HUDEP-2 (cell line): ENCODE results near the gene PSMD2.

Experiments
- DNase-seq, 76 experiments: peaks; one replicate each; lab custom pipeline; 2025; ENCODE audit not compliant: unreplicated experiment in 76 of 76; lab: John Stamatoyannopoulos, UW

PSMD2 gene

DNA sequence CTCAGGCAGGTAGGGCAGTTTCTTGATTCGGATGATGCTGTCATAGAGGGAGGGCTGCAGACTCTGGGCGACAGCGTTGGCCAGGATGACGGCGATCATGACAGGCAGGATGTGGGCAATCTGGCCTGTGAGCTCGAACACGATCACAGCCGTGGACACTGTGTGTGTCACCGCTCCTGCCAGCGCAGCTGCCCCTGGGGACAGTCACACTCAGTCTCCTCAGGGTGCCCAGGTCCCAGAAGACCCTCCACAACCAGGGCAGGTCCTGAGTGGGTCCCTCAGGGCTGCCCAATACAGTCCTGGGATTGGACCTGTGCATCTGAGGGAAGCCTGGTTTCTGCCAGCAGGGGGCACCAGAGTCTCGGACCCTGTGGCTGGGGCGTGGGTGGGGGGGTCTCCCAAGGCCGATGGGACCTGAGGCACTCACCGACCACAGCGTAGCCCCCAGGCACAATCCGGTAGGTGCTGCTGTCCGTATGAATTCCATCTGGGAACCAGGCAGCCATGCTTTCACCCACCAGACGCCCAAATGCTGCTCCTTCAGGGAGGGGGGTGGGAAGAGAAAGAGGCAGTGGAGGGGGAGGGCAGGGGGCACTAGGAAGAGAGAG is 55.2 kb downstream of the PSMD2 start:
- DNase-seq = peak in 36 of 76 experiments; percentile 7 to 52 (median 28)

DNA sequence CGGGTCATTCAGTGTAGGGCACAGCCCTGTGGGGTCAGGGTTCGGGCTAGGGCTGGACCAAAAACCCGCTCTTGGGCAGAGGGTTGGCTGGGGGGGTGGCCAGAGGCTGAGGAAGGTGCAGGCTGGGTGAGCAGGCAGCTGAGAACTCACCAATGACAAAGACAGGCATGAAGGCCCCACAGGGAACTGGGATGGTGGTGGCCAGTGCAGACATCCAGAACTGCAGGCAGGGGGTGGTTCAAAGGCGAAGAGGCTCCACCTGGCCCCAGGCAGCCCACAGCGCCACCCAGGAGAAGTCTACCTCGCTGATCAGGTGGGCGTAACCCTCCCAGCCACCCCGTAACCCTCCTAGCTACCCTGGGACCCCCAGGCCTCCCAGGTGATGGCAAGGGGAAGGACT is 55.7 kb downstream of the PSMD2 start:
- DNase-seq = no peak

DNA sequence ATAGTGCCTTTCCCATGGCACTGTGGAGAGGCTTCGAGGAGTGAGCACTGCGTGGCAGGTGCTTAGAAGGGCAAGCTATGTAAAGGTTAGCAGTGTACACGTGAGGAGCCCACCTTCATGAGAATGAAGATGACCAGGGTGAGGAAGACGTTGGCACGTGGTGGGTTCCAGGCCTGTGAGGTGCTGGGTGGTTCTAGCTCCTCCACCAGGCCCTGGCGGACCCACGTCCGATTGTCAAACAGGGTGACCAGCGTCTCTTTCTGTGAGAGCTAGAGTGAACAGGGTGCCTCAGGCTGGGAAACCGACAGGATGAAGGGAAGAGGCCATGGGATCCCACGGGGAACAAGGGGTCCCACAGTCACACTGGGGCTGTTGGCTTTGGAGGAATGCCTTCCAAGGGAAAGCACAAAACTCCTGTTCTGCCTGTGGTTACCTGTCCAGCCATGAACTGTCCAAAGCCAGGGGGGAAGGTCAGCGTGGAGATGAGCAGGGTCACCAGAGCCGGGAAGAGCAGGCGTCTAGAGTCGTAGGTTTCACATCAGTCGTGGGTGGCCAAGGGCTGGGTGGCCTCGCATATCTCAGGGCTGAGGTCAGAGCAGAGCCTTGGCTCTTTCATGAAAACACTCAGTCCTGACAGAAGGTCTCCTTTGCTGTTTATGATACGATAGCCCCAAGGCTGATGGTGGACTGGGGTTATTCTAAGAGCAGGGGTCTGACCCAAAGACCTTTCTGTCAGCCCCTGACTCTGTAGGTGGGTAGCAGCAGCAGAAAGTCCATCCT is 56.4 kb downstream of the PSMD2 start:
- no peak for DNase-seq

DNA sequence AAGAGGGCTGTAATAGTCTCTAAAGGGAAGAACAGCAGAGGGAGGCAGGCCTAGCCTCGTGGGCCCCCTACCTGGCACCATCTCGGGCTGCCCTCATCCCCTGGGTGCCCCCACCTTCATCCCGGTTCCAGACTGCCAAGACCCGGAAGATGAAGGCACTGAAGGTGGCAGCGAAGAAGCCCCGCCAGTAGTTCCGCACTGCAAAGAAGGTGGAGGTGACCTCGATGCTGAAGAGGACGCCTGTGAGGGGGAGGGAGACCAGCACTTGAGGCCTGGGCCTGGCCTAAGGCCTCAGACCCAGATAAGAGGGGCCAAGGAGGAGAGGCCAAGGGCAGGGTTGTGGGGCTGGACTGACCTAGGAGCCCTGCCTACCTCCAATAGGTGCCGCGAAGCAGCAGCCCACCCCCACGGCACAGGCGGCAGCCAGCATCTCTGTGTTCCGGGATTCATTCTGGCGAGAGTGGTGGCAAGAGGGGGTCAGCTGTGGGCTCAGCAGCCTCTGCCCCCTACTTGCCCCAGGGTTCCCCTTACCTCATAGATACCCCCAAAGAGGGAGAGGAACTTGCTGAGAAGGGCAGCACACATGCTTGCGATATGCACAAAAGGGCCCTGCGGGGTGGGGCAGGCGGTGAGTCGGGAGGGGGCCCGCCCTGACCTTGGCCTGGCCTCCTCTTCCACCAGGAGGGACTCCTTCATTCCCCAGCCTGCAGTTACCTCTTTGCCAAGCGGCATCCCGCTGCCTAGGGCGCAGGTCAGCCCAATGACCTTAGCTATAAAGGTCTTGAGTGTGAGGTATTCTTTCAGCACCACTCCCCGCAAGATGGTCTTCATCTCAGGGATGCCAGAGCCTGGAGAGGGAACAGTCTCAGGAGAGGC is 58.4 kb downstream of the PSMD2 start:
- no peak for DNase-seq

DNA sequence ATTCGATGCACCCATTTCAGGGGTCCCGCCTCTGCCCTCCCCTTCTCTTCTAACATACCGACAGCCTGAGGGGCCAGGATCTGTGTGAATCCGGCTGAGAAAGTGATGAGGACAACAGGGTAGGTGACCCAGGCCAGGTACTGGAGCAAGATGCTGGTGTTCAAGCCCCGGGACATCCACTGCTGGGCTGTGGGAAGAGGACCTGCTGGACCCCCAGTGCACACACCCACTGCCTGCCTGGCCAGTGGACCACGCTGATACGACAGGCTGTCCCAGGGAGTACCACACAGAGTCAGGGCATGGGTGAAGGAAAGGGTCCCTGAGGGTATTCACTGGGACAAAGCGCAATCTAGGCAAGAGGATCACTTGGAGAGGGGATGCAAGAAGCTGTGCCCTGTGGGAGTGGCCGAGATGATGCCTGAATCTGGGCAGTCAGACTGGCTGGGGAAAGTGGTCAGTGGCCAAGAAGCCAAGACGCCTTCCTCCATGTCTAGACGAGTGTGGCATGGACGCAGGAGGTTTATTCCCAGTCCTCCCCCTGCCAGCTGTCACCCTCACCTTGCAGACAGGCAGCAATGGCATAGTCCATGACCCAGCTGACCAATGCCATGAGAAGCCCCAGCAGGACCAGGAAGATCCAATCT is 59.2 kb downstream of the PSMD2 start:
- DNase-seq = no peak
